Measurements from ENCODE around the gene TRIM63.

TRIM63 gene

DNA sequence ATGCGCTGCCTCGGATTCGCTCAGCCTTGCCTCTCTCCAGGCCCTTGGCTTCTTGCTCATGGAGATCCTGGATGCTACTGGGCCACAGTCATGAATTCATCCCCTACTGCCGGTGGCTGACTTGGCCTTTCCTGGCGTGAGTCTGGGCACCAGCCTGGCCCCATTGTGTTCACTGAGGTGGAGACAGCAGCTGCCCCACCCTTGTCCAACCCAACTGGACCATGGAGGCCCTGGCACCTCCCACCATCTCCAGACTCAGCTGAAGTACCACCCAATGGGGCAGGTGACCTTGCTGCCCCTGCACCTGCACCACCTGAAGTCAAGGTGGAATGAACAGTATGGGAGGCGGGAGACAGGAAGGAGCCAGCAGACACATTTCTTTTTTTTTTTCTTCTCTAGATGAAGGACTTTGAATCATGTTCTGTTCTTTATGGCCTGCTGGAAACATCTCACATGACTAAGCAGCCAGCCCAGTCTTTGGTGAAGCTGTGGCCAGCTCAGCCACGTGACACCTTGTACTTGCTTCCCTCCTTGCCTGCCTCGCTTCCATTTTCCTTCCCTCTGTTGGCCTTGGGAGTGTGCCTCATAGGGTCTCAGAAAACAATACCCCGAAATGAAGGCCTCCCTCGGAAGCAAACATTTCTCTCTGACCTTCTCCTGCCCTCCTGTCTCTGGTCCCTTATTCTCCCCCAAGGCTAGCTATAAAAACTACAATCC, 17.7 kb downstream of the TRIM63 start:
- no peak overlapping the region for H3K4me3 ChIP-seq (replicated peaks; ENCODE audit: low read depth, low read length)
- DNase-seq (ENCODE audit: extremely low read depth, low read depth): no peak
- TF ChIP-seq, protein P1, sequence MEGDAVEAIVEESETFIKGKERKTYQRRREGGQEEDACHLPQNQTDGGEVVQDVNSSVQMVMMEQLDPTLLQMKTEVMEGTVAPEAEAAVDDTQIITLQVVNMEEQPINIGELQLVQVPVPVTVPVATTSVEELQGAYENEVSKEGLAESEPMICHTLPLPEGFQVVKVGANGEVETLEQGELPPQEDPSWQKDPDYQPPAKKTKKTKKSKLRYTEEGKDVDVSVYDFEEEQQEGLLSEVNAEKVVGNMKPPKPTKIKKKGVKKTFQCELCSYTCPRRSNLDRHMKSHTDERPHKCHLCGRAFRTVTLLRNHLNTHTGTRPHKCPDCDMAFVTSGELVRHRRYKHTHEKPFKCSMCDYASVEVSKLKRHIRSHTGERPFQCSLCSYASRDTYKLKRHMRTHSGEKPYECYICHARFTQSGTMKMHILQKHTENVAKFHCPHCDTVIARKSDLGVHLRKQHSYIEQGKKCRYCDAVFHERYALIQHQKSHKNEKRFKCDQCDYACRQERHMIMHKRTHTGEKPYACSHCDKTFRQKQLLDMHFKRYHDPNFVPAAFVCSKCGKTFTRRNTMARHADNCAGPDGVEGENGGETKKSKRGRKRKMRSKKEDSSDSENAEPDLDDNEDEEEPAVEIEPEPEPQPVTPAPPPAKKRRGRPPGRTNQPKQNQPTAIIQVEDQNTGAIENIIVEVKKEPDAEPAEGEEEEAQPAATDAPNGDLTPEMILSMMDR (IDR thresholded peaks at IDR 0.05; ENCODE audit: low read depth, low read length, missing control alignments): no peak

DNA sequence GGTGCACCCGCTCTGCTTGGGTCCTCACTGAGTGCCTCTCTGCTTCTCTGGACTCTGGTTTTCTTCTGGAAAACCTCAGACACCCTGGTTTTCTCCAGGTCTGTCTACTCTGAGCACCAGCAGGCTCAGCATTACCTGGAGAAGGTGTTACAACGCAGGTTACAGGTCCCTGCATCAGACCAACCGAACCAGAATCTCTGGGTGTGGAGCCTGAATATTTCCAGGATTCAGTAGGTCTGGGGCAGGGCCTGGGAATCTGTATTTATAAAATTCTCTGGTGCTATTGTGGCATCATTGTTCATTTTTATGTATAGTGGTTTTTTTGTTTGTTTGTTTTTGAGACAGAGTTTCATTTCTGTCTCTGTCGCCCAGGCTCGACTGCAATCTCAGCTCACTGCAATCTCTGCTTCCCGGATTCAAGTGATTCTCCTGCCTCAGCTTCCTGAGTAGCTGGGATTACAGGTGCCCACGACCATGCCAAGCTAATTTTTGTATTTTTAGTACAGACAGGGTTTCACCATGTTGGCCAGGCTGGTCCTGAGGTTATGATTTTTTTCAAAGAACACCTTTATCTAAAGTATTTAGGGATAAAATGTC, 20.1 kb downstream of the TRIM63 start:
- DNase-seq (ENCODE audit: extremely low read depth, low read depth): no peak
- no peak overlapping the region for H3K4me3 ChIP-seq (replicated peaks; ENCODE audit: low read depth, low read length)
- TF ChIP-seq, protein P1 (IDR thresholded peaks at IDR 0.05; ENCODE audit: low read depth, low read length, missing control alignments): no peak

DNA sequence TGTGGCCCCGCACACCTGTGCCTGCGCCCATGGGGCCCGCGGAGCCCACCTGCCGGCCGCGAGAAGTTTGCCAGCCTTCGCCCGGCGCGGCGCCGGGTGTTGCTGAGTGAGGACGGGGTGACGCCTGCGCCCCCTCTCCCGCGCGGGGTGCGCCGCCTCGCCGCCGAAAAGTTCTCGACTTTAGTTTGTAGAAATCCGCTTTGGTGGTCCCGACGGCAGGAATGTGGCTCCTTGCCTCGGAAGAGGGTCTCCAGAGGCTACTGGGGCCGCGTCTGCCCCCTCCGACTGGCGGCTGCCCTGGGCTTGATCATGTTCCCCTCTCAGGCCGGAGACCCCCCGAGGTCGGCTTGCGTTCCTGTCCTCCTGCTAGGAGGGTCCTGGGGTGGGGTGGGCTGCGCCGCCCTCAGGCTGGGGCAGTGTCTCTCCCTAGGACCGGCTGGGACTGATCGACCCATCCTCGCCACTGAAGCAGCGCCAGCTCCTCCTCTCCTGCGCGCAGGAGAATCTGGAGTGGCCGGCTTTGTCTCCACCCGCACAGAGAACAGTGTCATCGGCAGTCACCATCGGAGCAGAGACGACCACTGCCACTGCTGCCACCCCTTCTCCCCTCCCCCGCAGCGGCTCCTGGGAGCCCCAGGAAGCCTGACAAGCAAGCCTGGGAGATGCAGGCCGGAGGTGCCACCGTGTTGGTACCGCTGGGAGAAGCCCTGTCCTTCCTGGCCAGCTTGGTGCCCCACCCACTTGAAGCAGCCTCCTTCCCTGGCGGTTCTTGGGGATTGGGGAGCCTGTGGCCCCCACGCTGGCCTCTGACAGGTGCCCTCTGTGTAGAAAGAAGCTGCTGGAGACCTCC, 21.0 kb downstream of the TRIM63 start:
- H3K4me3 ChIP-seq (replicated peaks; ENCODE audit: low read depth, low read length): no peak overlapping the region
- no peak for DNase-seq (ENCODE audit: extremely low read depth, low read depth)
- TF ChIP-seq, protein P1 (IDR thresholded peaks at IDR 0.05; ENCODE audit: low read depth, low read length, missing control alignments): no peak

DNA sequence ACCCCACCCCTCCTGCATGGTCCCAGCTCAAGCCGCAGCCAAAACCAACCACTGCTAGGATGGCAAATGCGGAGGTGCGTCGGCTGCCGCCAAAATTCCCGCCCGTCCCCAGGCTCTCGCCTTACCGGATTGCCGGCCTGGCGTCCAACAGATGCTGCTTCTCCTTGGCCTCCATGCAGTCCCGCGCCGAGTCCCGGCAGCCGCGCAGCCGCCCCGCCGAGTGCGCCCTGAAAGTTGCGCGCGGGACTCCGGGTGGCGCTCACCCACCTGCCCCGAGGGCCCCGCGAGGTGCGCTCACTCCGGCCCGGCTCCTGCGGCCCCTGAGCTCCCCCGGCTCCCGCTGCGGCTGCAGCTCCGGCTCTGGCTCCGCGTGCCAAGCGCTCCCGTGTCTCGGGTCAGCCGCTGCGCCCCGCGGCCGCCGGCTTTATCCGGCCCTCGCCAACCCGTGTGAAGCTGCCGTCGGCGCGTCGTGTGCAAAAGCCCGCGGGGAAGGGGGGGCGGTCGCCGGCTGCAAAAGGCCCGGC, 21.6 kb downstream of the TRIM63 start, which contains the start of gene SLC30A2:
Gene SLC30A2 (minus strand): TSS at position 397 of the 524 bp plus-strand sequence. CDS start 222 bp downstream, at position 175.
- DNase-seq (ENCODE audit: extremely low read depth, low read depth): no peak
- H3K4me3 ChIP-seq (replicated peaks; ENCODE audit: low read depth, low read length): no peak within 1 kb of the TSS
- TF ChIP-seq, protein P1 (IDR thresholded peaks at IDR 0.05; ENCODE audit: low read depth, low read length, missing control alignments): no peak

DNA sequence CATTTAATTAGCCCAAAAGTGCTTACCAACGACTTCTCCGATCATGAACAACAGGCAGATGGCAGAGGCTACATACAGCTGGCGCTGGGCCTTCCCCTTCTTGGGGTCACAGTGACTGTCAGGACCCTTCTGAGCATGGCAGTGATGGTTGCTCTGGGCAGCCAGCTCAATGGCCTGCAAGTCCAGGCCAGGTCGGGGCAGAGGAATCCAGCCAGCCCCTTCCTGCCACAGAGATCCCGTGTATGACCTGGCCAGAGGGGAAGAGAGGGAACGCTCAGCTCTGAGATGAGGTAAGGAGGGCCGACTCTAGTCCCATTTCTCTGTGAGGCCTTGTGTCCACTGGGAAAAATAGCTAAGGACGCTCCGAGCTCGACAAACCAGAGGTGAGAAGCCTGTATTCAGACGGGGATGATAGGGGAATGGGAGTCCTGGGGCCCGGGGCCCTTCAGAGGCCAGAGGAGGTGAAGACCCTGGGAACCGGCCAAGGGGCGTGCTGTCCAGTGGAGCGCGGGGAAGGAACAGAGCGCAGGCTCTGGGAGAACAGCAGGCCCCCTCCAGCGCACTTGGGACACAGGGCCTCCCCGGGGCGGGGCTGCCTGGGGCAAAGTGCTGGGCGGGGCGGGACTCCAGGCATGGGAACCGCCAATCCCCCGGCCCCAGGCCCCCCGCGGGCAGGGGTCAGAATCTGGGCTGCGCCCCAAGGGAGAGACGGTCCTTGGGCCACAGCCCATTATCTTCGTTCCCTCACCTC, 22.3 kb downstream of the TRIM63 start:
- TF ChIP-seq, protein P1 (IDR thresholded peaks at IDR 0.05; ENCODE audit: low read depth, low read length, missing control alignments): no peak
- DNase-seq (ENCODE audit: extremely low read depth, low read depth): no peak
- no peak overlapping the region for H3K4me3 ChIP-seq (replicated peaks; ENCODE audit: low read depth, low read length)

DNA sequence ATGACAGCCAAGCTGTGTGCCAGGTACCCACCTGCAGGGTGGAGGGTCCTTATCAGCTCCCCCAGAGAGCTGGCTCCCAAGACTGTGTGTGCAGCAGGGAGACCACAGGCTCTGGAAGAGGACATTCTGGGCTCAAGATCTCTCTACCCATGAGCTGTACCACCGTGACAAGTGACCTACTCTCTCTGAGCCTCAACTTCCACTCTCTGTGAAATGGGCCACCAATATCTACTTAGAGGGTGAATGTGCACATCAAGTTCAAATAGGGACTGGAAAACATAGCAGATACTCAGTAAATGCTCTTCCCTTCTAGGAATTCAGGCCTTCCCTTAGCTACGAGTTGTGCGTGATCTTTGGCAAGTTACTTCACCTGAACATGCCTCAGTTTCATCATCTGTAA, 23.0 kb downstream of the TRIM63 start:
- no peak overlapping the region for H3K4me3 ChIP-seq (replicated peaks; ENCODE audit: low read depth, low read length)
- TF ChIP-seq, protein P1 (IDR thresholded peaks at IDR 0.05; ENCODE audit: low read depth, low read length, missing control alignments): no peak
- DNase-seq (ENCODE audit: extremely low read depth, low read depth): no peak

Data from HFF-Myc (cell line).